Ascending aorta (tissue), 2 donors: ENCODE measurements around the gene SULT6B1. TPM values are rescaled to one million over a fixed set of nuclear protein-coding genes. Genes with fewer than 3 reads are reported as not detected.
"Not testable (repeated sequence)": the region's sequence is repeated elsewhere in the genome, so short reads cannot be mapped to it uniquely, and the experiment has no call there.

Source experiments
- DNase-seq, 2 donors: peaks; one replicate each; pipeline ENCODE4 v3.0.0-alpha.2; 2019; ENCODE audit warnings: low spot score in 2 of 2
- H3K27ac ChIP-seq, 2 donors: fragments of 200-600 bp; sonication (generic); one replicate each; pipeline ENCODE4 v1.5.1; 2016 to 2017; ENCODE audit warnings: mild to moderate bottlenecking in 1 of 2
- H3K27me3 ChIP-seq: fragments of 200-600 bp; sonication (generic); one replicate; pipeline ENCODE4 v1.5.1; 2017
- H3K36me3 ChIP-seq, 2 donors: fragments of 200-600 bp; sonication (generic); one replicate each; pipeline ENCODE4 v1.5.1; 2016
- H3K4me1 ChIP-seq, 2 donors: fragments of 200-600 bp; sonication (generic); one replicate each; pipeline ENCODE4 v1.5.1; 2016 to 2017; ENCODE audit warnings: mild to moderate bottlenecking in 1 of 2
- H3K4me3 ChIP-seq, 2 donors: fragments of 200-600 bp; sonication (generic); one replicate each; pipeline ENCODE4 v1.5.1; 2016 to 2017; ENCODE audit warnings: mild to moderate bottlenecking in 1 of 2
- H3K9me3 ChIP-seq, 2 donors: fragments of 200-600 bp; sonication (generic); one replicate each; pipeline ENCODE4 v1.5.1; 2016
- CTCF ChIP-seq, 3 experiments: fragments of 200-600 bp in 2 of 3; fragments of 450-650 bp in 1 of 3; sonication (generic) in 2 of 3; IDR thresholded peaks; one replicate each; pipeline ENCODE4 v1.5.1; 2016 to 2019; ENCODE audit warnings: antibody characterized with exemption in 3 of 3, mild to moderate bottlenecking in 1 of 3, moderate library complexity in 1 of 3
- intact Hi-C: fragments of 100-400 bp; cut with DNase I; formaldehyde crosslinking; loops from one replicate; pipeline ENCODE4 v1.15.1; 2023
- total RNA-seq: library from RNA; depleted of rRNA; stranded (reverse); fragments of >200 nt; gene quantifications from one replicate; pipeline ENCODE4 v1.1.0, GENCODE V29; 2016

The SULT6B1 gene
- total RNA-seq, 1 donor from 2014 or later, result not detected

- DNase-seq, result no peak
- intact Hi-C loops, result no loop called here
- Histone ChIP-seq H3K27ac (no peak overlapping the region), H3K4me1 (peaks cover 0 to 16% of the 10 kb centered on the region in 2 donors), H3K36me3 (peaks cover 17 to 28% of the 10 kb centered on the region in 2 donors), H3K9me3 (no peaks in the 10 kb centered on the region), H3K27me3 (no peaks in the 10 kb centered on the region), H3K4me3 (no peak overlapping the region)
- TF ChIP-seq CTCF (IDR thresholded peaks at IDR 0.05), result no peak
Observed at GRCh38 chr2:37226863-37227262, 38.4 kb upstream of the SULT6B1 start.

- intact Hi-C loops, H3K27me3 ChIP-seq, H3K27ac ChIP-seq, DNase-seq, H3K9me3 ChIP-seq, H3K4me3 ChIP-seq: not testable (repeated sequence)
- Histone ChIP-seq H3K36me3 (peaks cover 31 to 46% of the 10 kb centered on the region in 2 donors), H3K4me1 (peaks cover 0 to 12% of the 10 kb centered on the region in 2 donors)
Observed at GRCh38 chr2:37225129-37225528, 36.7 kb upstream of the SULT6B1 start.

GRCh38 chr2:37224063-37224462 lies 35.6 kb upstream of the SULT6B1 start:
- no peak for DNase-seq

GRCh38 chr2:37223131-37223530 lies 34.7 kb upstream of the SULT6B1 start:
- H3K9me3 ChIP-seq, result no peaks in the 10 kb centered on the region
- no peak for TF ChIP-seq CTCF (IDR thresholded peaks at IDR 0.05)
- peaks cover 38 to 52% of the 10 kb centered on the region in 2 donors for H3K36me3 ChIP-seq
- no peaks in the 10 kb centered on the region for H3K27me3 ChIP-seq
- H3K4me1 ChIP-seq, result peaks cover 0 to 4% of the 10 kb centered on the region in 2 donors
- DNase-seq, result no peak
- intact Hi-C loops, result no loop called here
- H3K27ac ChIP-seq, result no peak overlapping the region
- no peak overlapping the region for H3K4me3 ChIP-seq

More at GRCh38 chr2:37224063-37224462, 35.6 kb upstream of the SULT6B1 start:
- no peaks in the 10 kb centered on the region for H3K27me3 ChIP-seq
- no peaks in the 10 kb centered on the region for H3K9me3 ChIP-seq
- no peak for TF ChIP-seq CTCF (IDR thresholded peaks at IDR 0.05)
- H3K4me3 ChIP-seq, result no peak overlapping the region
- no peak overlapping the region for H3K27ac ChIP-seq
- H3K4me1 ChIP-seq, result peaks cover 0 to 4% of the 10 kb centered on the region in 2 donors
- intact Hi-C loops, result no loop called here
- H3K36me3 ChIP-seq, result peaks cover 31 to 49% of the 10 kb centered on the region in 2 donors

GRCh38 chr2:37219046-37219445 lies 30.6 kb upstream of the SULT6B1 start:
- H3K27ac ChIP-seq, result no peak overlapping the region
- DNase-seq, result no peak
- intact Hi-C loops, result no loop called here
- no peaks in the 10 kb centered on the region for H3K27me3 ChIP-seq
- TF ChIP-seq CTCF (IDR thresholded peaks at IDR 0.05), result no peak
- no peaks in the 10 kb centered on the region for H3K4me1 ChIP-seq
- H3K36me3 ChIP-seq, result peaks cover 48 to 74% of the 10 kb centered on the region in 2 donors
- no peak overlapping the region for H3K4me3 ChIP-seq
- H3K9me3 ChIP-seq, result no peaks in the 10 kb centered on the region

- peaks cover 59 to 77% of the 10 kb centered on the region in 2 donors for H3K36me3 ChIP-seq
- no peak overlapping the region for H3K4me3 ChIP-seq
- TF ChIP-seq CTCF (IDR thresholded peaks at IDR 0.05), result no peak
- H3K9me3 ChIP-seq, result peaks cover 0 to 9% of the 10 kb centered on the region in 2 donors
- H3K27ac ChIP-seq, result peak overlapping the region in 1 of 2 donors; percentile 37
- no peak for DNase-seq
- intact Hi-C loops, result no loop called here
- no peaks in the 10 kb centered on the region for H3K27me3 ChIP-seq
- no peaks in the 10 kb centered on the region for H3K4me1 ChIP-seq
Observed at GRCh38 chr2:37215250-37215649, 26.8 kb upstream of the SULT6B1 start.
